GM21447 (cell line): ENCODE measurements around the gene BAK1.

Experiments used
- ATAC-seq: cut with Tn5 transposase; IDR thresholded peaks from one replicate; pipeline ENCODE4 v1.9.1; 2021; ENCODE audit not compliant: unreplicated experiment

The BAK1 gene

DNA sequence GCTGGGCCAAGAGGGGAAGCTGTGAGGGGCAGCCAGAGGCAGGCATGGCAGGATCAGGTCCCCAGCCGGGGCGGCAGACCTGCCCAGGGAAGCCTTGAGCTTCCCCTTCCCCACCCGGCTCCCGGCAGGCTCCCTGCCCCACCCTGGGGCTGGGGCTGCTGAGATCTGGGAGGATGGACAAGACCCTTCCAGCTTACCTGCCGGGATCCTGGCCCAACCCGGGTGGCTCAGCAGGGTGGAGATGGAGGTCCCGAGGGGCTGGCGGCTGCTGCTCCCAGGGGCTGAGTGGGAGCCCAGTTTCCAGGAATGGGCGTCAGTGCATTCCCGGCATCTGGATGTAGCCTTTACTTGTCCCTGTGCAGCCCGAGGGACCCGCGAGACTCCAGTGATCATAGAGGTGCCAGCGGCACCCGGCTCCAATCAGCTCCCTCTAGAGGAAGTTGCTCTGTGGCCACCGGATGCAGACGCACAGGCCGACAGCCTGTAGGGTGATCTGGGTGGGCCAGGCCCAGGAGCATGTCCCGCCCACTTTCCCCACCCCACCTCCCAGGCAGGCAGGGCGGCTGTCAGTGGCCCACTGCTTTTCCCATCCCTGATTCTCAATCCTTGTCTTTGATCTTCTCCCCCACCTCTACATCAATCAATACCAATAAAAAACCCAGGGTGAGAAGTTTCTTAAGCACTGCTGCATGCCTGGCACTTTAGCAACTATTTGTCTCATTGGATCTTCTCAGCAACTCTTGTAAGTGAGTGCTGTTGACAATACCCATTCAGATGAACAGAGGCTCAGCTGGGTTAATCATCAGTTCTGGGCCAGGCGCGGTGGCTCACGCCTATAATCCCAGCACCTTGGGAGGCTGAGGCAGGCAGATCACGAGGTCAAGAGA lies at the start of gene BAK1:
Gene BAK1 (minus strand): TSS at position 449 of the 887 bp plus-strand sequence. CDS start 2,672 bp downstream, outside the sequence.
- ATAC-seq, result peak; percentile 81

DNA sequence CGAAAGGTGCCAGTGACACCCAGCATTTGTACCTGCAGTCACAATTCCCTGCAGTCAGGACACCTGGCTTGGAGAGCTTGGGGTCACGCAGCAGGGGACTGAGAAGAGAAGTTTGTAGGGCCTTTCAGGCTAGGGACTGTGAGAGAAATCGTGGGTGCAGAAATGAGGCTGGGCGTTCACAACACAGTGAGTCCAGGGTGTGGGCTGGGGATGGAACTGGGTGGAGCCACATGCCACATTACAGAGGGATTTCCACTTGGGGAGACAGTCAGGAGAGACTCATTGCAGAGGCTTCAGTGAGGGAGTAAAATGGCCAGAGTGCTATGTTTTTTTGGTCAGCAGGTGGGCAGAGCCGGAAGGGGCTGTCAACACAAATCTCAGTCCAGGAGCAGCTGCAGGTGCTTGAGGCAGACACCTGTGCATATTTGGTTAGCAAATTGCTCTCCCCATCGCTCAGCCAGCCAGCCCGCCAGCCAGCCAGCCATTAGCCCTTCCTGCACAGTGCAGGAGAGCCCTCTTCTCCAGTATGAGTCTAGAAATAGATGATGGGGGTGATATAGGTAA lies 48.4 kb upstream of the BAK1 start:
- ATAC-seq, result no peak

DNA sequence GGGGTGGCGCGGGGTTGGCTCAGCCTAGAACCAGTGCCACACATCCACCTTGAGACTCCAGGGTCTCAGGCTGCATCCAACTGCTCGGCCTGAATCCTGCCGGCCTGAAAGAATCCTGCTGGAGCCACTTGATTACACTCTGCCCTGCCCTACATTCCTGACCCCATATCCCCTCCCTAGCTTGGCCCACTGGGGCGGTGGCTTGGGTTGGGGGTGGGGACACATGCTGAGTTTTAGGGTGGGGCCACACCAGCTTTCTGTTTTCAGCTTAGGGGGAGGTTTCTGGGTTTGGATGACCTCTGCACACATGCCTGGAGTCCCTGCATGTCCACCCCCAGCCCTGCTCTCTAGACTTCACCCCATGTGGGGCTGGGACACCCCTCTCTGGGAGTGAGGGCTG lies 47.8 kb upstream of the BAK1 start:
- no peak for ATAC-seq

DNA sequence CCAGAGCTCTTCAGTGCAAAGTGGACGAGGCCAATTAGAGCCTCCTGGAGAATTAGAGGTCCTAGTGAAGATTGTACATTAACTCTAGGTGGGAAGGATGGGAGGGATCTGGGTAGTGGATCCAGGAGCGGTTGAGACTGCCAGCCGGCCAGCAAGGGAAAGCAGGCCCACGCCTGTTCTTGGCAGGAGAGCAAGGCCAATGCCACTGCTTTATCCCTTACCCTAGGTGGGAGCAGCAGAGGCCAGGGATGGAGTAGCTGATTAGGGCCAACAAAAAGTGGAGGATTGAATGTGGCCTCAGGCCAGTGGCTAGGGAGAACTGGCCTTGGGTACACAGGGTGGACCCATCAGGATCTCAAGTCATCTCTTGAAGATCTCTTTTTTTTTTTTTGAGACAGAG lies 44.8 kb upstream of the BAK1 start:
- no peak for ATAC-seq

DNA sequence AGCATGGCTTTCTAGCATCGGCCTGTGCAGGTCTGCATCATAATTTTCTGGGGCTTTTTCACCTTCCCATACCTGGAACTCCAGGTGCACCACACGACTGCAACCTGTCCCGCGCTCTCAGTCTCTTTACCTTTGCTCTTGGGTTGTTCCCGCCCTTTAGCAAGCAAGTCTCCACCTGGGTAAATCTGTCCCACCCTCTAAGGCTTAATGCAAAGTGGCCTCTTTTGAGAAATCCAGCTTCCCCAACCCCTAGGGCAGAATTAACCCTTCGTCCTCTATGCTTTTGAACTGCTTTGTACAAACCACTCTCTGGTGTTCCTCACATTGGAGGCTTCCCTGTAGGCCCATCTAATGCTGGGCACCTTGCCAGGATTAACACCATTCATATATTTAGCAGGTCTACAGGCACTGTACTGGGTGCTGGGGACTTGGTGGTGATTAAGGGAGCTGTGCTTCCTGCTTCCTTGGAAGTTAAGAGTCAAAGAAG lies 43.9 kb upstream of the BAK1 start:
- no peak for ATAC-seq

DNA sequence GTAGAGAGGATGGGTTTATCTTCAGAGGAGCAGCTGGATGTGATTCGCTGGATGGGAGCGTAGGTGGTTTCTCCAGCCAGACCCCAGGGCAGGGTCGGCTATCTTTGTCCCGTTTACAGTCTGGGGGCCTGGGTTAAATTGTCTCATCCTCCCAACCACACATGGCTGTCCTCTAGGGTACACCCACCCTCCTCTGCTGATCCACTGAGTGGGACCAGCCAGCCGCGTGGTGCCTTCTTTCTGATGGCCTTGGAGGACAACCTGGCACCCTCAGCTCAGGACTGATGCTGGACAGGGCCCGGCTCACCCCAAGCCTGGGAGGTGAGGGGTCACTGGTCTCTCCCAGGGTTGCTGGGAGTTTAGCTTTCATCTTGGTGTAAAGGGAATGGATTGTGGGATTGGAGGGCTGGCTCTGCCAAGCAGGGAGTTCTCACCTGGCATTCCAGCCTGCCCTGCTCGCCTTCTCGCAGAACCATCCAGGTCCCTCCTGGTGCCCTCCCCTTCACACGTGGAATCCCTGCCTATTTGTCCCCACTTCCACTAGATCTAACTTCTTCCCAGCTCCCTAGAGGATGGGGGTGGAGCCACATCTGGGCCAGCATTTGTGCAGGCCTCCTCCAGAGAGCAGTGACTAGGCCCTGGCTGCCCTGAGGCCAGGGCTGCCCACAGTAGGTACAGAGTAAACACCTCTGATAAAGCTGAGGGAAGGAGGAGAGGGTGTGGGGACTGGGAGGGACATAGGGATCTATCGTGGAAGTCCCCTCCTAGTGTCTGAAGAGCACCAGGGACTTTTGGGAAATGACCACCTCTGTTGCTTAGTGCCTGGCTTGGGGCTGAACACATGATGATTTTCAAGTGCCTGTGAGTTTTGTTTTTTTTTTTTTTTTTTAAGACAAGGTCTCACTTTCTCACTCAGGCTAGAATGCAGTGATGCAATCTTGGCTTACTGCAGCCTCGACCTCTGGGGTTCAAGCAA lies 42.7 kb upstream of the BAK1 start:
- no peak for ATAC-seq

DNA sequence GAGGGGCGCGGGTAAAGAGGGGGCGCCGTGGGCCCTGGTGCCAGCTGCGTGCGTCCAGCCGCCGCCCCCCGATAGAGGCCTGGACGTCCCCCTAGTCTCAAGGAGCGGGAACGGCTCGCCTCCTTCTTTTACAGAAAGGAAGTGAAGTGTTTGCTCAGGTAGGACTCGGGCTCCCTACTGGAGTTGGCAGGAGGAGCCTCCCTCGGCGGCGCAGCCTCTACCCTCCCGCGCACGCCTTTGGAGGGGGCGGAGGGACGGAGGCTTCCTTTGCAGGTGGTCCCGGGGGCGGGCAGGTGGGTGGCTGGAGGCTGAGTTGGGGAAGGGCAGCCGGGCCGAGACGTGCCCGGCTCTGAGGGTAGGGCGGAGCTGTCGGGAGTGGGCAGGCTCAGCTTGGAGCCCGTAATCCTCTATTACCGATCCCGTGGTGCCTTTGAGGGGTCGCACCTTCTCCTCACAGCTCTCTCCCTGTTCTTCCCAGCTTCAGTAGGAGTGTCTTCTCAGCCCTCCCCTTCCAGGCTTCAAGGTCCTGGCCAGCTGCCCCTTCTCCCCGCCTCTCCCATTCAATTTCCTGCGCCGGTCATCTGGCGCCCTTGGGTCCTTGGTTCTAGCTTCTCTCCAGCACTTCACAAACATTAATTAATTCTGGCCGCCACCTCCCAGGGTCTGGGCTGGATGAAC lies 41.8 kb upstream of the BAK1 start:
- ATAC-seq, result peak; percentile 30

DNA sequence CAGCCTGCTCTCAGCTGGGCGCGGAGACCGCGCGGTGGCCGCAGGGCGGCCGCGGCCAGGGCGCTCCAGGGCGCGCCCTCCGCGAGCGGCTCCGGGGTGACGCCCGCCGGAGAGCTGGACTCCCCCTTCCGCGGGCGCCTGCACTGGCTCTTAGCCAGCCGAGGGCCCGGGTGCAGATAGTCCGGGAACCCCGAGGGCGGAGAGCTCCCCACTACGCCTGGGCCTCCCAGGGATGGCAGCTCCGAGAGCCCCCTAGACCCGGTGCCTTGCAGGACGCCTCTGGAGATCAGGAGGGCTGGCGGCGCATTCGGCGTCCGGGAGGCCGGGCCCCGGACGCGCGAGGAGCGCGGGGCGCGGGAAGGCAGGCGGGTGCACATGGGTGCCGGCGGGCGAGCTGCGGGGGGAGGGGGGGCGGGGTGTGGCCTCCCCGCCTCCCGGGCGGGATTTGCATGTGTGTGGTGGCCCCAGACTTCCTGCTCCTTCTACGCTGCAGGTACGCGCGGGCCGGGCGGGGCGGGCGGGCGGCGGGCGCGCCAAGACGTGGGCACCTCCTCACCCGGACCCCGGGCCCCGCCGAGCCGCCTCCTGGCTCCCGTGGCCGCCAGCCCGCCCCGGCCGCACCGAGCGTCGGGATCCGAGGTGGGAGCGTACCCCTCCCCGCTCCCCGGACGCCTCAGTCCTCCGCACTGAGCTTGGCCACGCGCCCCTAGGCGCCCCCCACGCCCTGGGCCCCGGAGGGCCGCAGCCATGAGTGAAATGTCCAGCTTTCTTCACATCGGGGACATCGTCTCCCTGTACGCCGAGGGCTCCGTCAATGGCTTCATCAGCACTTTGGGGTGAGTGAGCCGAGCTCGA lies 41.0 kb upstream of the BAK1 start, which contains the start of gene ITPR3:
Gene ITPR3 (plus strand): TSS at position 467 of the 855 bp plus-strand sequence. CDS start 281 bp downstream, at position 748.
- ATAC-seq, result peak; percentile 59

DNA sequence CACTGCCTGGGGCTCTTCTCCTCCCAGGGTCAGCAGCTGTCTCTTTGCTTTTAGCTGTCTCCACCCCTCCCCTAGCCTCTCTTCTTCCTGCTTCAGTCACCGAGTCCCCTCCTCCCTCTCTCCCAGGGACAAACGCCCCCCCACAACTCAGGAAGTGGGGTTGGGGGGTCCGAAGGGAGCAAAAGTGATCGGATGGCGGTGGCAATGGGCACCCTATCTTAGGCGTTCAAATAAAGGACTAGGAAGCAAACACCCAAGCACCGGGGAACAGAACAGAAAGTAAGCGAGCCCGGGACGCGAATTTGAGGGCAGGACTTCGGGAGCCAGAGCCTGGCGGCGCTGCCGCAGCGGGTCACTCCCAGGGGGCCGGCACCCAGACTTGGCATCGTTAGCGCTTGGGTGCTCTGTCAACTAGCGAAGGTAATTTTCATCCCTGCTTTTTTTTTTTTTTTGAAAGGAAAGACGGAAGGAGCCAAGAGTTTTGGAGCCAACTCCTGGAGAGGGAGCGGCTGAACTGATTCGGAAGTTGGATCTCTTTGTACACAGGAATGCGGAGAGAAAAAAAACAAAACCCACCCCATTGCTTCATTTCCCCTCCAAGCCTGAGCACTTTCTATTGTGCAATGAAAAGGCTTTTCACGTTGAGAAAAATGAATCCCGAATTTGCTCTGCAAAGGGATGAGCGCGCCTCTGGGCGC lies 40.2 kb upstream of the BAK1 start:
- ATAC-seq, result no peak

DNA sequence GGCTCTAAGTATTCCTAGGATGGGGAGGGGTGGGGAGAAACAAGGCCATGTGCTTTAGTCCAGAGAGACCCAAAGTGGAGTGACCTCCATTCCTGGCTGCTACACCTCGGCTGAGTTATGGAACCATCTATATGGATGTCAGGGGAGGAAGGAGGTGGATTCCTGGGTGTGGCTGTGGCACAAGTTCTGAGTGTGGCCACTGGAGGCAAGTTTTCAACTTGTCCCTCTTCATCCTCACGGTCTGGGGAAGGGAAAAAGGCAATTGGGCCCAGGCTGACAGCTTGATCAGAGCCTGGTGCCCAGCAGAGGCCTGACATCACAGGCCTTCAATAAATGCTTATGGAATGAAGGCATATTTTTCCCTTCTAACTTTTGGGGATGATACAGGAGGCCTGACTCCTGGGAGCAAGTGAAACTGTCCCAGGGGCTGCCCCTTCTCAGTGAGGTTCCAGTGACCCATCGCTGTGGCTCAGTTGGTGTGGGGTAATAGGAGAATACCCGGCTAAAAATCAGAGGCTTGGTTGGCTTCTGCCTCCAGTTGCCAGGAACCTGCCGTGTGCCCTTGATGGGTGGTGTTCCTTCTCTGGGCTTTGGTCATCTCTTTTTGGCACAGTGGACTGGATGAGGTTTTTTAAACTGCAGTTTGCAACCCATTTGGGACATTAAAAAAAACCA lies 39.2 kb upstream of the BAK1 start:
- ATAC-seq, result no peak

DNA sequence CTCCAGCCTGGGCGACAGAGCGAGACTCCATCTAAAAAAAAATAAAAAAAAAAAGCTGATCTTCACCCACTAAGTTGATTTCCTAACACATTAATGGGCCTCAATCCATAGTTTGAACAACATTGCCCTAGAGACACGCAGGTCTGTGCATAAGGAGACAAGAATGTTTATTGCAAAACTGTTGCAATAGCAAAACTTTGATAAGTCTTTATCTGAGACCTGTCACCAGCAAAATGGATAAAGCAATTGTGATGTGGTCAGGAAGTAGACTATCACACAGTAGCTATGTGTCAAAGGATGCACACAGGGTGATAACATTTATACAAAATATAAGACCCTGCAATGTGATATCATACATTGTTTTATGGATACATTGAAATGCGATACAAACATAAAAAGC lies 36.8 kb upstream of the BAK1 start:
- no peak for ATAC-seq

DNA sequence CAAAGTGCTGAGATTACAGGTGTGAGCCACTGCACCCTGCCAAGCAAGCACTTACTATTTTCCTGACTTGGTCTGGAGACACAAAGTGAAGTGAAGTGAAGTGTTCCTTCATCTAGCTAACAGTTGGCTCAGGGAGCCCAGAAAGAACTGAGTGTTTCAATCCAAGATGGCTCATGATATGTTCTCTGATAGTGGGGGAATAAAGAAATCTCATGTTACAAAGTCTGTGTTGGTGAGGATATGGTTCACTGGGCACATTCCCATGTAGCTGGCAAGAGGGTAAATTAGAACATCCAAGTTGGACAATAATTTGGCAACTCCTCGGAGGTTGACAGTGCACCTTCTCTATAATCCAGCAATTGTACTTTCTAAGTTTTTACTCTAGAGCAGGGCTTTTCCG lies 36.0 kb upstream of the BAK1 start:
- ATAC-seq, result no peak

DNA sequence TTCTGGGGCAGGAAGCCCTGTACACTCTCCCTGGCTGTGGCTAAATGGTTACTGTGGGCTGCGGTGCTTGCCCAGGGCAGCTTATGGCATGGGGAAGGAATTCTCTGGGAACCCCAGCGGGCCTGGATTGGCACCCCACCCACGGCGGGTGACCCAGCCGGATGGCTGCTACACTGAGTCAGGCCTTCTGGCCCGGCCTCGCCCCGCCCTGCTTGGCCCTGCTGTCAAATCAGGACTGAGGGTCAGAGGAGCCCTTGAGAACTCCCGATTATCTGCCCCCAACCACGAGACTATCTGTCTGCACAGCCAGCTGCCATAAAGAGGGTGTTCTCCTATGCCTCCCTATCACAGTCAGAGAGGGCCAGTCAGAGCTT lies 33.7 kb upstream of the BAK1 start:
- ATAC-seq, result no peak

DNA sequence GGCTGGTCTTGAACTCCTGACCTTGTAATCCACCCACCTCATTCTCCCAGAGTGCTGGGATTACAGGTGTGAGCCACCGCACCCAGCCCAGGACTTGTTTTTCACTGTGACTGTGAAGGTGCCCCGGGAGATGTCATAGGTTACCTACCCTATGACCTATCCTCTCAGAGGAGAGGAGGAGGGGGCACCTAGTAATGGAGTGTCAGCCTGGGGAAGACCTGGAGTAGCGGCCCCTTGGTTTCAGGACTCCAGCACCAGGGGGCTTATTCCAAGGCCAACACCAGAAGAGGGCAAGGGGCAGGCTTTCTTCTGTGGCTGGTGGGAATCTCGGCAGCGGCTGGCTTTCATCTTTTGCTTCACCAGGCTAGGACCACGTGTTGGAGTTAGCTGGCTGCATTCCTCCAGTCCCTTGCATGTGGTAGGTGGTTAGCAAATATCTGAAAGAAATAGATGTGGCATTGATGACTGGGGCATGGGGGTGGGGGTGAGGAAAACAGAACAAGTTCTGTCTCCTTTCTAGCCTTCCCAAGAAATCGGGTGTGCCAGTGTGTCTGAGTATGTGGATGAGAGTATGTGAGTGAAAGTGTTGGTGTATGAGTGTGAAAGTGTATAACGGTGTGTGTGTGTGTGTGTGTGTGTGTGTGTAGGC lies 33.2 kb upstream of the BAK1 start:
- no peak for ATAC-seq

DNA sequence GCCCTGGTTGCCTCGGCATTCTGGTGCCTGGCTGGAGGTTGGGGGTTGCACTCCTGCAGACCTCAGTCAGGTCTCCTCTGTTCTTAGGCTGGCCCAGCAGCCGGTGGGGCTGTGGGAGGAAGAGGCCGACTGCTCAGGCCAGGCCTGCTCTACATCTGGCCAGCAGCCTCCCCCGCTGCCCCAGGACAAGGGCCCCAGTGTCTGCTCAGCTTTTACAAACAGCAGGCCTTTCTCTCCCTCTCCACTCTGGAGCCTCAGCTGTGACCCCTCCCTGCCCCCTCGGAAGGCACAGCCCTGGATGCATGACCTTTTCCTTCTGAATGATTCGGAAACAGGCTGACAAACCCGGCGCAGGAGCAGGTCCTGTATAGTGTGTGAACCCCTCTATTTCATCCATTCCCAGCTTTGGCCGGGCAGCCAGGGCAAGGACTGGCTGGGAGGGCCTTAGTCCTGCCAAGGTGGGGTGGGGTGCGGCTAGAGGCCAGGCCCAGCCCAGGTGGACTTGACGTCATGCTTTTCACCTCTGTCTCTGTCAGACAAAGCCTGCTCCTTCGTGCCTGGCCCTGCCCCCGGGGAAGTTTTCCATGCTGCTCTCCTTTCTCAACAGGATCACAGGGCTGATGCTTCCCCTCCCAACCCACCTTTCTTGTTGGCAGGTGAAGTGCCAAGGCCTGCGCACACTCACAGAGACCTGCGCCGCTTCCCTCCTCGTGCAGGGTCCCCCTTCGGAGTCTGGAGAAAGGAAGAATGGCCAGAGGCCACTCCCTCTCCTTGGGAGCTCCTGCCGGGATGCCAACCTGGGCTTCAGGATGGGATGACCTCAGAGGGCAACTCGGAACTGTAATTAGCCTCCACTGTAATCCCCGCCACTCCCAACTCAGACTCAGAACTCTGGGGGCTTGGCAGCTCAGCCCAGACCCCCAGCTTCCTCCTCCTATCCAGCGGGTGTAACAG lies 31.0 kb upstream of the BAK1 start:
- ATAC-seq, result no peak

DNA sequence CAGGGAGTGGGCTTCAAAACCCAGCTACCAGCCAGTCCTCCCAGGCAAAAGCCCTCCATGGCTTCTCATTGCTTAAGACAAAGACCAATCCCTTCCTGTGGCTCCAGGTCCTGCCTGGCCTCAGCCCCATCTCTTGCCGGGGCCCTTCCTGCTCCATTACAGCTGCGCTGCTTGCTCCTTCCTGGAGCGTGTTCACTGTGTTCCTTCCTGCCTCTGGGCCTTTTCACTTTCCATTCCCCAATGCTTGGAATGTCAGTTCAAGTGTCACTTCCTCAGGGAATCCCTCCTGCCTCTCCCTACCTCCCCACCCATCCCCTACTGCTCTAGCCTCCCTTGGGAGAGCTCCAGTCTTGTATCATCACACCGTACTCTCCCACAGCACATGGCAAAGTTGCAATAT lies 30.0 kb upstream of the BAK1 start:
- no peak for ATAC-seq

DNA sequence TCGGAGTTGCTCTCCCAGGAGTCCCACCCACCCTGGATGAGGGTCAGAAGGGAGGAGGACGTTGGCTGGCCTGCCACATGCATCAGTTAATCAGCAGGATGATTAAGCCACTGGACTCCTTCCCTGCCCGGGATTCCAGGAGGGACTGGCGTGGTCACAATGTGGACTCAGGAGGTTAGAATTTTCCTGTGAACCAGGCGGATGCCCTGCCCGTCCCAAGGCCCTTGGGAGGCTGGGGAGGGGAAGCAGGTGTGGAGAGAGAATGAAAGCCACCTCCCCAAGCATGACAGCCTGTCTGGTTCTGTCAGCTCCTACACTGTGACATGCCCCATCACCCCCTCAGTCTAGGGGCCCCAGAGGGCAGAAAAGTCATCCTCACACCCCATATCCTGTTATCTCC lies 29.5 kb upstream of the BAK1 start:
- ATAC-seq, result no peak
